Gastrocnemius medialis (tissue), 4 donors: ENCODE results near the gene ZNF622.

Experiments used
- CTCF ChIP-seq, 5 experiments: fragments of 450-650 bp in 3 of 5; fragments of 200-600 bp in 2 of 5; sonication (generic) in 2 of 5; IDR thresholded peaks in 4 of 5; conservative IDR thresholded peaks in 1 of 5; 1 replicate in 4 of 5; 2 replicates in 1 of 5; pipeline ENCODE4 v1.5.1; 2016 to 2019; ENCODE audit warnings: antibody characterized with exemption in 5 of 5, mild to moderate bottlenecking in 3 of 5, moderate library complexity in 3 of 5
- POLR2A ChIP-seq, 2 donors: fragments of 450-650 bp; IDR thresholded peaks; one replicate each; pipeline ENCODE4 v1.6.1; 2017; ENCODE audit warnings: antibody characterized with exemption in 2 of 2, mild to moderate bottlenecking in 2 of 2, moderate library complexity in 2 of 2

- TF ChIP-seq CTCF (IDR thresholded peaks at IDR 0.05 in 4 of 5, conservative IDR thresholded peaks at IDR 0.05 in 1 of 5) = no peak
- no peak for TF ChIP-seq POLR2A (IDR thresholded peaks at IDR 0.05)
Observed at GRCh38 chr5:16487456-16487855, 21.9 kb upstream of the ZNF622 start.
